ENCODE measurements around the gene ACBD7. TPM values are rescaled to one million over a fixed set of nuclear protein-coding genes. Genes with fewer than 3 reads are reported as not detected.

The ACBD7 gene
- total and polyA plus RNA-seq, 2 of the 8 experiments (the other 6 are each of a cell fraction or from before 2014, with no cell fraction given): 9.0 to 17.8 TPM

DNA sequence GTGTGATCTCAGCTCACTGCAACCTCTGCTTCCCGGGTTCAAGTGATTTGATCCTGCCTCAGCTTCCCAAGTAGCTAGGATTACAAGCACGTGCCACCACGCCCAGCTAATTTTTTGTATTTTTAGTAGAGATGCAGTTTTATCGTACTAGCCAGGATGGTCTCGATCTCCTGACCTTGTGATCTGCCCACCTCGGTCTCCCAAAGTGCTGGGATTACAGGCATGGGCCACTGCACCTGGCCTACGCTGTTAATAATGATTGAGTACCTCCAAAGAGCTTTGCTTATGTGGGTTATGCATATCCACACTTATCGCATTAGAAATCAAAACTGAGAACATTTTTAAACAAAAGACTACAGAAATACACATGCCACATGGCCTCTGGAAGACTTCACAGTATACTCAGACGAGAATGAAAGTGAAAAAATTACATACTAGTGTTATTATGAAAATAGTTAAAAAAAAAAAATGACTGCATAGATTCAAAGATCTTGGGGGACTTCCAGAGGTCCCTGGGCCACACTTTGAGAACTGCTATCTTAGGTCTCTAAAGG is 34.0 kb upstream of the ACBD7 start:
- no peak overlapping the region for H2BK5ac ChIP-seq (ENCODE audit: low read depth, low read length)
- H2BK20ac ChIP-seq (ENCODE audit: low read length): no peak overlapping the region
- H3K18ac ChIP-seq (ENCODE audit: extremely low read depth, low read length): no peak overlapping the region
- H2AK5ac ChIP-seq (ENCODE audit: low read depth, low read length): no peak overlapping the region
- H2BK15ac ChIP-seq (ENCODE audit: low read length): no peak overlapping the region
- H3K4ac ChIP-seq (replicated peaks; ENCODE audit: insufficient read length, low read depth, low read length): no peak overlapping the region
- no peak overlapping the region for H3K23ac ChIP-seq (ENCODE audit: insufficient read length)
- H4K5ac ChIP-seq (ENCODE audit: insufficient read length, low read depth, low read length): no peak overlapping the region
- H3K4me1 ChIP-seq (replicated peaks in 1 of 4; ENCODE audit: control insufficient read depth in 3 of 4, insufficient read depth in 4 of 4, low read length in 3 of 4): no peaks in the 10 kb centered on the region
- CTCF ChIA-PET (ENCODE audit: partially characterized antibody): no interaction called here
- H3K36me3 ChIP-seq (ENCODE audit: control insufficient read depth in 2 of 4, insufficient read depth in 4 of 4, low read length in 3 of 4): peaks cover 0 to 16% (median 8%) of the 10 kb centered on the region in 4 experiments; a peak in 5 of 8 replicates
- no peaks in the 10 kb centered on the region for H3K27me3 ChIP-seq (replicated peaks in 1 of 4; ENCODE audit: control insufficient read depth in 3 of 4, extremely low read depth in 1 of 4, insufficient read depth in 3 of 4, low read length in 3 of 4)
- POLR2A ChIA-PET (ENCODE audit: partially characterized antibody): no interaction called here
- FAIRE-seq (no peak), DNase-seq (ENCODE audit: low read depth in 1 of 2, low spot score in 2 of 2) (no peak)
- WGBS, 2 experiments (ENCODE audit: extremely low coverage in 1 of 2, insufficient coverage in 1 of 2, insufficient read length in 1 of 2, insufficient replicate concordance in 2 of 2, low coverage in 1 of 2, low lambda C conversion rate in 2 of 2, missing lambda C conversion rate in 1 of 2): 87% methylated on average over 9 of the region's 9 CpGs; no CpG with 5 or more reads in 1 of the 2 experiments
- H3K23me2 ChIP-seq (ENCODE audit: low read depth, low read length): no peaks in the 10 kb centered on the region
- no peak overlapping the region for H3K56ac ChIP-seq (replicated peaks; ENCODE audit: insufficient read length, low read depth, low read length)
- H3K79me2 ChIP-seq (ENCODE audit: control insufficient read depth in 1 of 2, insufficient read depth in 2 of 2, low read length in 2 of 2): no peaks in the 10 kb centered on the region
- no peak overlapping the region for H3K27ac ChIP-seq (ENCODE audit: low read depth, low read length)
- no peak overlapping the region for H3K9ac ChIP-seq (replicated peaks in 1 of 4; ENCODE audit: extremely low read depth in 1 of 4, low read depth in 3 of 4, low read length in 3 of 4)
- H4K8ac ChIP-seq (ENCODE audit: extremely low read depth, insufficient read depth, low read length): no peak overlapping the region
- no peak overlapping the region for H3K14ac ChIP-seq (ENCODE audit: insufficient read length)
- no peaks in the 10 kb centered on the region for H4K20me1 ChIP-seq (replicated peaks in 1 of 2; ENCODE audit: control insufficient read depth in 1 of 2, insufficient read depth in 2 of 2, low read length in 2 of 2)
- no peak overlapping the region for H2BK12ac ChIP-seq (ENCODE audit: low read depth, low read length)
- H3K79me1 ChIP-seq (ENCODE audit: low read depth, low read length): no peaks in the 10 kb centered on the region
- no peak overlapping the region for H4K91ac ChIP-seq (replicated peaks; ENCODE audit: insufficient read length, low read length)
- H3K9me3 ChIP-seq (ENCODE audit: insufficient read depth in 2 of 2, low read depth in 1 of 2, low read length in 1 of 2): no peaks in the 10 kb centered on the region
- no peak overlapping the region for H3K4me3 ChIP-seq (ENCODE audit: extremely low read depth in 1 of 4, insufficient read depth in 2 of 4, low read depth in 3 of 4, low read length in 4 of 4)
- H3K4me2 ChIP-seq (ENCODE audit: insufficient read depth in 1 of 2, low read depth in 2 of 2, low read length in 2 of 2): no peak overlapping the region
- no peak overlapping the region for H2AFZ ChIP-seq (ENCODE audit: low read length)
- no peak overlapping the region for H2BK120ac ChIP-seq (replicated peaks; ENCODE audit: low read depth, low read length)
- TF ChIP-seq TBP (IDR thresholded peaks at IDR 0.05; ENCODE audit: low read depth, low read length) (no peak), BRCA1 (IDR thresholded peaks at IDR 0.05; ENCODE audit: low read depth, low read length) (no peak), YY1 (IDR thresholded peaks at IDR 0.05; ENCODE audit: low read depth, low read length) (no peak), JUN (IDR thresholded peaks at IDR 0.05; ENCODE audit: low read depth, low read length) (no peak), PHF8 (conservative IDR thresholded peaks at IDR 0.05; ENCODE audit: low read depth, low read length) (no peak), CEBPB (IDR thresholded peaks at IDR 0.05; ENCODE audit: low read depth, low read length) (no peak), SP4 (IDR thresholded peaks at IDR 0.05; ENCODE audit: low read length) (no peak), SUZ12 (IDR thresholded peaks at IDR 0.05; ENCODE audit: low read length) (no peak), NANOG (IDR thresholded peaks at IDR 0.05; ENCODE audit: insufficient read depth, low read depth, low read length, poor library complexity, severe bottlenecking) (no peak), HDAC2 (IDR thresholded peaks at IDR 0.05; ENCODE audit: borderline replicate concordance in 1 of 2, low read depth in 2 of 2, low read length in 2 of 2) (no peak), CHD2 (IDR thresholded peaks at IDR 0.05; ENCODE audit: low read length) (no peak), RBBP5 (IDR thresholded peaks at IDR 0.05; ENCODE audit: borderline replicate concordance, low read depth, low read length) (no peak)
- TF ChIP-seq, protein P1, sequence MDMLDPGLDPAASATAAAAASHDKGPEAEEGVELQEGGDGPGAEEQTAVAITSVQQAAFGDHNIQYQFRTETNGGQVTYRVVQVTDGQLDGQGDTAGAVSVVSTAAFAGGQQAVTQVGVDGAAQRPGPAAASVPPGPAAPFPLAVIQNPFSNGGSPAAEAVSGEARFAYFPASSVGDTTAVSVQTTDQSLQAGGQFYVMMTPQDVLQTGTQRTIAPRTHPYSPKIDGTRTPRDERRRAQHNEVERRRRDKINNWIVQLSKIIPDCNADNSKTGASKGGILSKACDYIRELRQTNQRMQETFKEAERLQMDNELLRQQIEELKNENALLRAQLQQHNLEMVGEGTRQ (IDR thresholded peaks at IDR 0.05; ENCODE audit: low read length): no peak

All from H1 (cell line).